DOHH2 (cell line): ENCODE measurements around the gene FNIP1.

Source experiments
- EZH2phosphoT487 ChIP-seq: fragments of 200-600 bp; sonication (generic); IDR thresholded peaks from 2 replicates; pipeline ENCODE4 v1.6.1; 2017; ENCODE audit warnings: borderline replicate concordance, mild to moderate bottlenecking, antibody characterized with exemption, low read length, moderate library complexity, mixed read lengths
- TF ChIP-seq, protein P1 (sequence below): fragments of 200-600 bp; sonication (generic); IDR thresholded peaks from one replicate; pipeline ENCODE4 v1.5.1; 2014; ENCODE audit warnings: antibody characterized with exemption, mild to moderate bottlenecking, low read depth, low read length; ENCODE audit not compliant: poor library complexity, severe bottlenecking

GRCh38 chr5:131685516-131686171 is 111.2 kb downstream of the FNIP1 start:
- TF ChIP-seq, protein P1, sequence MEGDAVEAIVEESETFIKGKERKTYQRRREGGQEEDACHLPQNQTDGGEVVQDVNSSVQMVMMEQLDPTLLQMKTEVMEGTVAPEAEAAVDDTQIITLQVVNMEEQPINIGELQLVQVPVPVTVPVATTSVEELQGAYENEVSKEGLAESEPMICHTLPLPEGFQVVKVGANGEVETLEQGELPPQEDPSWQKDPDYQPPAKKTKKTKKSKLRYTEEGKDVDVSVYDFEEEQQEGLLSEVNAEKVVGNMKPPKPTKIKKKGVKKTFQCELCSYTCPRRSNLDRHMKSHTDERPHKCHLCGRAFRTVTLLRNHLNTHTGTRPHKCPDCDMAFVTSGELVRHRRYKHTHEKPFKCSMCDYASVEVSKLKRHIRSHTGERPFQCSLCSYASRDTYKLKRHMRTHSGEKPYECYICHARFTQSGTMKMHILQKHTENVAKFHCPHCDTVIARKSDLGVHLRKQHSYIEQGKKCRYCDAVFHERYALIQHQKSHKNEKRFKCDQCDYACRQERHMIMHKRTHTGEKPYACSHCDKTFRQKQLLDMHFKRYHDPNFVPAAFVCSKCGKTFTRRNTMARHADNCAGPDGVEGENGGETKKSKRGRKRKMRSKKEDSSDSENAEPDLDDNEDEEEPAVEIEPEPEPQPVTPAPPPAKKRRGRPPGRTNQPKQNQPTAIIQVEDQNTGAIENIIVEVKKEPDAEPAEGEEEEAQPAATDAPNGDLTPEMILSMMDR: no peak
- no peak for TF ChIP-seq EZH2phosphoT487
